Peyer's patch (tissue), 4 donors: ENCODE results near the gene EME2.

Source experiments
- POLR2A ChIP-seq, 2 donors: fragments of 450-650 bp; IDR thresholded peaks; one replicate each; pipeline ENCODE4 v1.5.1; 2017; ENCODE audit warnings: antibody characterized with exemption in 2 of 2, mild to moderate bottlenecking in 2 of 2, moderate library complexity in 2 of 2
- TF ChIP-seq, protein P1 (sequence below), 6 experiments: fragments of 450-650 bp in 4 of 6; fragments of 200-600 bp in 2 of 6; sonication (generic) in 1 of 6; IDR thresholded peaks; one replicate each; pipeline ENCODE4 v1.5.1; 2017 to 2019; ENCODE audit warnings: antibody characterized with exemption in 6 of 6, mild to moderate bottlenecking in 3 of 6, moderate library complexity in 1 of 6

DNA sequence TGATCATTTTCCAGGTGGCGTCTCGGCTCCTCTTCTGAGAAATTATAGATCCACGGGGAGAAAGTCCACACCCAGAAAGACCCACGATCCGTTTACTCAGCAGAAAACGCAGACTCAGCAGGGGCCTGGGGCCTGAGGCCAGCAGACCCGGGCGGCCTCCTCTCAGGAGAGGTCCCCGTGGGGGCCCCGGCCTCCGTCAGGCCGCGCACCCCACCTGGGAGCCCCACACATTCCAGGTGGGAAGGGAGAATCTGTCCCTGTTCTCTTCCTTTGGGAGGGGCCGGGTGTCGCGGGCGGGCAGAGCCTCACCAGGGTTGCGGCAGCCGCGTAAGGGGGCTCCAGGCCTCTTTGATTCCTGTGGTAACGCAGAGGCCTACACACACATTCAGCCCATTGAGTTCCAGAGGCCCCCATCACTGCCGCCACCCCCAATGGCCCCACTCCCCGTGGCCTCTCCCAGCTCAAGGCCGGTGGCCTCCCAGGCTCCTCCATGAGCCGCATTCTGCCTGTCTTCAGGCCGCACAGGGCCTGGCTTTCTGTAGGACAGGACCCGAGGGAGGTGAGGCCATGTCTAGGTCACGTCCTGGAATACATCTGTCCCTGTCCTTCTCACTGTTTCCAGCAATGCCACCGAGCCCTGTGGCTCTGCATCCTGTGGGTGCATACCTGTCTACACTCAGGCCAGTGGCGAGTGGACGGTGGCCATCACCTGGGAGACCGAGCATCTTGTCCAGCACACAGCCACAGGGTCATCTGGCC is 22.5 kb downstream of the EME2 start:
- TF ChIP-seq, protein P1, sequence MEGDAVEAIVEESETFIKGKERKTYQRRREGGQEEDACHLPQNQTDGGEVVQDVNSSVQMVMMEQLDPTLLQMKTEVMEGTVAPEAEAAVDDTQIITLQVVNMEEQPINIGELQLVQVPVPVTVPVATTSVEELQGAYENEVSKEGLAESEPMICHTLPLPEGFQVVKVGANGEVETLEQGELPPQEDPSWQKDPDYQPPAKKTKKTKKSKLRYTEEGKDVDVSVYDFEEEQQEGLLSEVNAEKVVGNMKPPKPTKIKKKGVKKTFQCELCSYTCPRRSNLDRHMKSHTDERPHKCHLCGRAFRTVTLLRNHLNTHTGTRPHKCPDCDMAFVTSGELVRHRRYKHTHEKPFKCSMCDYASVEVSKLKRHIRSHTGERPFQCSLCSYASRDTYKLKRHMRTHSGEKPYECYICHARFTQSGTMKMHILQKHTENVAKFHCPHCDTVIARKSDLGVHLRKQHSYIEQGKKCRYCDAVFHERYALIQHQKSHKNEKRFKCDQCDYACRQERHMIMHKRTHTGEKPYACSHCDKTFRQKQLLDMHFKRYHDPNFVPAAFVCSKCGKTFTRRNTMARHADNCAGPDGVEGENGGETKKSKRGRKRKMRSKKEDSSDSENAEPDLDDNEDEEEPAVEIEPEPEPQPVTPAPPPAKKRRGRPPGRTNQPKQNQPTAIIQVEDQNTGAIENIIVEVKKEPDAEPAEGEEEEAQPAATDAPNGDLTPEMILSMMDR (IDR thresholded peaks at IDR 0.05), result no peak
- TF ChIP-seq POLR2A (IDR thresholded peaks at IDR 0.05), result no peak
